DOHH2 (cell line): Measurements from ENCODE around the gene PDXDC1.
"Not testable (repeated sequence)": the region's sequence is repeated elsewhere in the genome, so short reads cannot be mapped to it uniquely, and the experiment has no call there.

Experiments
- H3F3A ChIP-seq: fragments of 200-600 bp; sonication (generic), shearing (Covaris generic); 2 replicates; pipeline ENCODE4 v1.6.0; 2016; ENCODE audit warnings: antibody characterized with exemption, mild to moderate bottlenecking; ENCODE audit not compliant: control insufficient read depth, insufficient read depth
- H3K27ac ChIP-seq: fragments of 200-600 bp; sonication (generic); 2 replicates; pipeline ENCODE4 v1.5.1; 2014; ENCODE audit warnings: low read depth, mild to moderate bottlenecking, low read length, moderate library complexity
- H3K27me3 ChIP-seq: fragments of 200-600 bp; sonication (generic); 2 replicates; pipeline ENCODE4 v1.6.1; 2014; ENCODE audit warnings: mild to moderate bottlenecking, low read length, mixed read lengths; ENCODE audit not compliant: control insufficient read depth
- H3K36me3 ChIP-seq: fragments of 200-600 bp; sonication (generic); 2 replicates; pipeline ENCODE4 v1.6.1; 2014; ENCODE audit warnings: mild to moderate bottlenecking, low read length, moderate library complexity, mixed read lengths; ENCODE audit not compliant: control insufficient read depth
- H3K4me1 ChIP-seq: fragments of 200-600 bp; sonication (generic); 2 replicates; pipeline ENCODE4 v1.6.1; 2014; ENCODE audit warnings: mild to moderate bottlenecking, low read length, mixed read lengths; ENCODE audit not compliant: control insufficient read depth
- H3K4me2 ChIP-seq: fragments of 200-600 bp; sonication (generic); 2 replicates; pipeline ENCODE4 v1.6.0; 2014; ENCODE audit warnings: mild to moderate bottlenecking, low read length, moderate library complexity
- H3K4me3 ChIP-seq: fragments of 200-600 bp; sonication (generic); 2 replicates; pipeline ENCODE4 v1.5.1; 2014; ENCODE audit warnings: mild to moderate bottlenecking, low read length, mixed read lengths
- H3K79me2 ChIP-seq: fragments of 200-600 bp; sonication (generic); 2 replicates; pipeline ENCODE4 v1.6.1; 2014; ENCODE audit warnings: mild to moderate bottlenecking, low read length, mixed read lengths; ENCODE audit not compliant: control insufficient read depth
- H3K9me2 ChIP-seq: fragments of 200-600 bp; sonication (generic); replicated peaks from 2 replicates; pipeline ENCODE4 v1.6.1; 2014; ENCODE audit warnings: mild to moderate bottlenecking, low read length, mixed read lengths; ENCODE audit not compliant: control insufficient read depth
- H3K9me3 ChIP-seq: fragments of 200-600 bp; sonication (generic); 2 replicates; pipeline ENCODE4 v1.6.1; 2014; ENCODE audit warnings: antibody characterized with exemption, low read length, mixed read lengths; ENCODE audit not compliant: control insufficient read depth, insufficient read depth
- H4K20me1 ChIP-seq: fragments of 200-600 bp; sonication (generic); 2 replicates; pipeline ENCODE4 v1.6.0; 2014; ENCODE audit warnings: low read depth, mild to moderate bottlenecking, antibody characterized with exemption, low read length, moderate library complexity; ENCODE audit not compliant: control insufficient read depth, insufficient read depth
- CTCF ChIP-seq: fragments of 200-600 bp; sonication (generic); IDR thresholded peaks from one replicate; pipeline ENCODE4 v1.5.1; 2014; ENCODE audit warnings: antibody characterized with exemption, mild to moderate bottlenecking, low read depth, low read length; ENCODE audit not compliant: poor library complexity, severe bottlenecking

Gene PDXDC1

DNA sequence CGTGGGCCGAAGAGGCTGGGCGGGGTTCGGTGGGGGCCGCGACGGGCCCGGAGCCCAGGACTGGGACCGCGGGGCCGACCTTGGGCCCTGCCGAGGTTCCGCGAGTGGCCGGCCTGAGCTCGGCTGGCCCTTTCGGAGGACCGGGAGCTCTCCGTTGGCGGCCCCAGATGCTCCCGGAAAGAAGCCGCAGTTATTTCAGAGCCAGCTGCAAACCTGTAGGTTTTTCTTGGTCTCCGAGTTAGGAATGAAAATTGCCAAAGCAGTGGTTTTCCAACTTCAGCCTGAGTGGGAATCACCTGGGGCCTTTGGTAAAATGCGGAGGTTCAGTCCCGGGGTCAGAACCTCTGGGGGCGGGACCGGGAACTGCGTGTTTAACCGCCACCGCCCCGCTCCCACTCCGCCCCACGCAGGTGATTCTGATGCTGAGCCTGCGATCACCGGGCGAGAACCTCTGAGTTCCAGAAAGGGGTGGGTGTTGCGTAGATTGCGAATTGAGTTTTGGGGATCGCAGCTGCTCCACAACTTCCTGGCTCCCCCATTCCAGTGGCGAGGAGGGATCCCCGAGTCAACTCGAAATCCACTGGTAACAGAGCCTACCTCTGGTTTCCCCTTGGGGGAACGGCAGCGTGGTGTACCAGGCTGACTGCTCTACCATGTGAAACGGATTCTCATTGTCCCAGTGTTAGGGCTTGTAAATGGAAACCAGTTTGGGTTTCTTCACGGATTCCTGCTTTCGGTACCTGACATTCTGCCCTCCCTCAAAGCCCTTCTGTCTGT, 780 bp downstream of the PDXDC1 start:
- not testable (repeated sequence) for H3K9me2 ChIP-seq, H3K27me3 ChIP-seq, H3K36me3 ChIP-seq, H4K20me1 ChIP-seq, H3F3A ChIP-seq, H3K9me3 ChIP-seq, H3K27ac ChIP-seq
- peaks cover 31% of the 10 kb centered on the region for H3K4me1 ChIP-seq
- peak overlapping the region; percentile 95 for H3K4me3 ChIP-seq
- peaks cover 52% of the 10 kb centered on the region for H3K79me2 ChIP-seq
- H3K4me2 ChIP-seq = peak overlapping the region; percentile 75
- peak; percentile 4 for TF ChIP-seq CTCF

DNA sequence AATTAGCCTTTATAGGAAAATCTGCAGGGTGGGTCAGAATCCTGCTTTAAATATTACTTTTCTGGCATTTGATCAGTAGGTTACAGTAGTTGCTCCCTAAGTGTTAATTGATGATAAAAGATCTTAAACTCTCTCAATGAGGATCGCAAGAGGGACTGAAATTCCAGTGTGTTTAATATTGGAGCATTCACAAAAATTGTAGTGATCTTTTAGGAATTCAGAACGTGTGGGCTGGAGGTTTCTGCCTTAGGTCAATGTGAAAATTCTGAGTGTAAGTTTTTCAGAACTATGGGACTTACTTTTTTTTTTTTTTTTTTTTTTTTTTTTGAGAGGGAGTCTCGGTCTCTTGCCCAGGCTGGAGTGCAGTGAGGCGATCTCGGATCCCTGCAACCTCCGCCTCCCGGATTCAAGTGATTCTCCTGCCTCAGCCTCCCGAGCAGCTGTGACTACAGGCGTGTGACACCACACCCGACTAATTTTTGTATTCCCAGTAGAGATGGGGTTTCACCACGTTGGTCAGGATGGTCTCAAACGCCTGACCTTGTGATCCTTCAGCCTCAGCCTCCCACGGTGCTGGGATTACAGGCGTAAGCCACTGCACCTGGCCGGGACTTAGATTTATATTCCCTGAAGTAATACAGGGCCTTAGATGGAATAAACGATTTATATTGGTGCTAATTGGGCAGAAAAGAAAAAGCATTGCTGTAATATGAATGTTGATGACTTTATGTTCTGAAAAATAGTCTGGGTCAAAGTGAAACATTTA, 2.3 kb downstream of the PDXDC1 start:
- H3K79me2 ChIP-seq = peaks cover 66% of the 10 kb centered on the region
- H3F3A ChIP-seq, H4K20me1 ChIP-seq, H3K36me3 ChIP-seq, H3K27me3 ChIP-seq, H3K9me3 ChIP-seq, H3K27ac ChIP-seq, H3K9me2 ChIP-seq: not testable (repeated sequence)
- peaks cover 32% of the 10 kb centered on the region for H3K4me1 ChIP-seq
- H3K4me3 ChIP-seq = peak overlapping the region; percentile 95; the same call in 1 of the 2 replicates
- H3K4me2 ChIP-seq = peak overlapping the region; percentile 75

GRCh38 chr16:14978281-14978680, 3.5 kb downstream of the PDXDC1 start:
- H3K4me2 ChIP-seq, H3K4me3 ChIP-seq, H3F3A ChIP-seq, H3K27ac ChIP-seq, H4K20me1 ChIP-seq, H3K9me2 ChIP-seq, H3K9me3 ChIP-seq, H3K27me3 ChIP-seq, H3K36me3 ChIP-seq: not testable (repeated sequence)
- peaks cover 74% of the 10 kb centered on the region for H3K79me2 ChIP-seq
- peaks cover 34% of the 10 kb centered on the region for H3K4me1 ChIP-seq

DNA sequence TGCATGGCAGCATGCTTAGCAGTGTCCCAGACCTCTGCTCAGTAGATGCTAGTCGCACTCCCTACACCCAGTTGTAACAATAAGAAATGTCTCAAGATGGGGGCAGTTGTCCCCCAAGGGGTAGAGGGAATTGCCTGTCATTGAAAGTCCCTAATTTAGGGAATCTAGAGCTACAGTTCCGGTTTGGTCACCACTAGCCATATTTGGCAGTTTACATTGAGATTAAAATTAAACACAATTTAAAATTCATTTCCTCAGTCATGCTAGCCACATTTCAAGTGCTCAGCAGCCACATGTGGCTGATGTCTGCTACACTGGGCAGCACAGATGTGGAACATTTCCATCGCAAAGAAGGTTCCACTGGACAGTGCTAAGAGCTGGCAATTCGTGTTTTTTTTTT, 4.1 kb downstream of the PDXDC1 start:
- not testable (repeated sequence) for H3K4me3 ChIP-seq, H4K20me1 ChIP-seq, H3K9me3 ChIP-seq, H3K27ac ChIP-seq, H3K27me3 ChIP-seq, H3F3A ChIP-seq, H3K9me2 ChIP-seq, H3K36me3 ChIP-seq
- Histone ChIP-seq H3K4me2 (peak overlapping the region; percentile 38), H3K79me2 (peaks cover 78% of the 10 kb centered on the region), H3K4me1 (peaks cover 32% of the 10 kb centered on the region)

DNA sequence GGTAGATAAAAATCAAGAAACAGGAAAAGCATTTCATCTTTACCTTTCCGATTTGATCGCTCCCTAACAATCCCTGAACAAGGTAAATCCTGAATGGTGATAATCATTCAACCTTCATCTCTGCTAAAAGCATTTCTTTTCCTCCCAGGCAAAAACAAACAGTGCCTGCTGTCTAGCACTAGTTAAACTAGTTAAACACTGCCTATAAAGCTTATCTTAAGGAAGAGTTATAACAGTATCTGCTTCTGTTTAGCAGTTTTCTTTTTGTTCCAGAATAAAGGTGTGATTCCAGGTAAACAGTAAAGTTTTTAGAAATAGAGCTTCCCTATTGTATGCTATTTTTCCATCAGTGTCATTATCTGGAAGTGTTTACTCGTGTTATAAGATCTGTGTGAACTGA, 6.4 kb downstream of the PDXDC1 start:
- H3K4me1 ChIP-seq = peaks cover 25% of the 10 kb centered on the region
- peaks cover 84% of the 10 kb centered on the region for H3K79me2 ChIP-seq
- H3K9me2 ChIP-seq, H3K27me3 ChIP-seq, H3F3A ChIP-seq, H3K4me2 ChIP-seq, H3K27ac ChIP-seq, H3K9me3 ChIP-seq, H4K20me1 ChIP-seq, H3K36me3 ChIP-seq, H3K4me3 ChIP-seq: not testable (repeated sequence)

DNA sequence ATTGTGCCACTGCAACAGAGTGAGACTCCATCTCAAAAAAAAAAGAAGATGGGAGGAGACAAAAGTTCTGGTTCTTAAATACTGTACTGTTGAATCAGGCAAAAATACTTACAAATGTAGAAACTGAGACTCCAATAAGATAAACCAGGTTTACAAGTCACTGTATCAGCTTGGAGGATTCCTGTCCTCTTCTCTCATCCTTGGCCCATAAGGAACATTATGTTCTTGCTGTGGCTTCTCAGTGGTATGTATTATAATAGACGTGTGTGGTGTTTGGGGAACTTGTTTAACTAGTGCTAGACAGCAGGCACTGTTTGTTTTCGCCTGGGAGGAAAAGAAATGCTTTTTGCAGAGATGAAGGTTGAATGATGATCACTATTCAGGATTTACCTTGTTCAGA, 7.7 kb downstream of the PDXDC1 start:
- H3K9me2 ChIP-seq, H3K9me3 ChIP-seq, H3K36me3 ChIP-seq, H3K4me2 ChIP-seq, H3K27me3 ChIP-seq, H3F3A ChIP-seq, H4K20me1 ChIP-seq, H3K4me3 ChIP-seq, H3K27ac ChIP-seq: not testable (repeated sequence)
- H3K79me2 ChIP-seq = peaks cover 83% of the 10 kb centered on the region
- H3K4me1 ChIP-seq = peaks cover 12% of the 10 kb centered on the region

DNA sequence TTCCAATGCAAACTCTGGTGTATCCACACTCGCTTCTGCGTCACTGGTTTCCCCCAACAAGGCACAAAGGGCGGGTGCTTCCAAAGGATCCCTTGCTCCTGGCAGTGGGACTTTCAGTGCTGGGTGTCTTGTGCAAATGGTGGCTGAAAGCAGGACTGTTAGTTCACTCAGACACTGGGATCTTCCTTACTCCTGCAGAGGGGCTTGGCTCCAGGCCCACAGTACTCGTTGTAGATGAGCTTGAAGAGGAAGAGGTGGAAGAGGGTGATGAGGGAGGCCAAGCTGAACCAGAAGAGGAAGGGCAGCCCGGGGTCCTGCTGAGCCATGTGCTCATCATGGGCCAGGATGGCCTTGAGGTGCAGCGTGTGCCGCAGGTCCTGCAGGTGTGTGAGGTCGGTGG, 13.3 kb downstream of the PDXDC1 start:
- H3K4me1 ChIP-seq, H3K4me2 ChIP-seq, H3K27me3 ChIP-seq, H3K9me3 ChIP-seq, H4K20me1 ChIP-seq, H3F3A ChIP-seq, H3K4me3 ChIP-seq, H3K27ac ChIP-seq, H3K36me3 ChIP-seq, H3K9me2 ChIP-seq: not testable (repeated sequence)
- peaks cover 75% of the 10 kb centered on the region for H3K79me2 ChIP-seq
